ENCODE results near the gene TPPP2. TPM values are rescaled to one million over a fixed set of nuclear protein-coding genes. Genes with fewer than 3 reads are reported as not detected.
A peak's percentile ranks its signal among the peaks of the same experiment; 100 is the strongest.

TPPP2 gene
- polyA plus RNA-seq, 1 of the 3 experiments (the other 2 are of a cell fraction), result not detected

DNA sequence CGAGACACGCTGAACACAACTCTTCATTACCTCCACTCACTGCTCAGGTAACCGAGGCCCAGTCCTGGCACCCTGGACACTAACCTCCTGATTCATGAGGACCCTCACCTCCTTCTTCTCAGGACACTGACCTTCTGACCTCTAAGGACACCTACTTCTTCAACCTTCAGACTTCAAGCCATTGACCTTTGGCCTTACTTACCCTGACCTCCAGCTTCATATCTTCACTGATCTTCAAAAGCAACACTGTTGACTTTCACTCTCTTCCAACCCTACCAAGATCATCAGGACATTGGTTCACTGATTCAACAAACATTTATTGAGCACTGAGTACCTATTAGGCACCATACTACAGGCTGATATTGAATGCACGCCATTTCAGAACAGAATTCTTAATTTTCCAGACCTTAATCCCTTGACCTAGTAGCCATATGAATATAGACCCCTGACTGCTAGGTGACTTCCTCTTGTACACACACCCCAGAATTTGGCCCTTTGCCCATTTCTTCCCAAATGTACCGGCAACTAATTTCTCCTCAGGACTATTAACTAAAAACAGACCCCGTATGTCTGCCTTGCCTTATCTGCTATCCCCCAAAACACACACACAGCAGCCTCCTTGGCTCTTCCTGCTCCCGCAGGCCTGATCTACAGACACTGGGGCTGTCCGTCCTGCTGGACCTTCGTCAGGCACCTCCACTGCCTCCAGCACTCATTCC lies 45.9 kb downstream of the TPPP2 start:
- 90% methylated on average over 9 of the region's 9 CpGs for WGBS (ENCODE audit: low lambda C conversion rate)
- Histone ChIP-seq H3F3A (replicated peaks; ENCODE audit: insufficient read depth) (peaks cover 17% of the 10 kb centered on the region), H3K79me2 (ENCODE audit: insufficient read depth) (peaks cover 42% of the 10 kb centered on the region), H4K20me1 (ENCODE audit: insufficient read depth) (0 out of 2 replicates have a peak, but pooled peaks cover 8% of the 10 kb centered on the region), H3K4me1 (ENCODE audit: control insufficient read depth in 1 of 2, insufficient read depth in 2 of 2, low read depth in 1 of 2, low read length in 1 of 2) (peaks cover 14 to 25% of the 10 kb centered on the region in 2 experiments), H3K4me3 (ENCODE audit: low read depth in 2 of 2, low read length in 1 of 2) (no peak overlapping the region), H3K9me2 (no peaks in the 10 kb centered on the region), H3K27ac (ENCODE audit: low read depth in 2 of 2, low read length in 1 of 2) (peak overlapping the region in 1 of 2 experiments; percentile 34; a peak in 1 of 4 replicates), H2AFZ (ENCODE audit: low read depth) (no peak overlapping the region), H3K36me3 (replicated peaks in 1 of 2; ENCODE audit: control insufficient read depth in 1 of 2, insufficient read depth in 2 of 2, low read length in 1 of 2) (peaks cover 67 to 82% of the 10 kb centered on the region in 2 experiments), H3K4me2 (no peak overlapping the region), H3K9ac (no peak overlapping the region), H3K27me3 (ENCODE audit: insufficient read depth) (no peaks in the 10 kb centered on the region), H3K9me3 (no peaks in the 10 kb centered on the region)
- CTCF ChIA-PET, result interaction anchor here (2.1 to 13.2 kb wide), 4 partner anchors 12 to 61 kb away, joined by 7 to 296 read pairs (median 42); partner anchors contain the start of gene ZNF219
- peak; percentile 52 for DNase-seq
- POLR2A ChIA-PET, result no interaction called here
- TF ChIP-seq FOXJ3 (CRISPR knock-in tag; IDR thresholded peaks at IDR 0.05), result no peak
- no peak for TF ChIP-seq CHD2 (IDR thresholded peaks at IDR 0.05; ENCODE audit: low read length, partially characterized antibody)
- TF ChIP-seq, protein P1, sequence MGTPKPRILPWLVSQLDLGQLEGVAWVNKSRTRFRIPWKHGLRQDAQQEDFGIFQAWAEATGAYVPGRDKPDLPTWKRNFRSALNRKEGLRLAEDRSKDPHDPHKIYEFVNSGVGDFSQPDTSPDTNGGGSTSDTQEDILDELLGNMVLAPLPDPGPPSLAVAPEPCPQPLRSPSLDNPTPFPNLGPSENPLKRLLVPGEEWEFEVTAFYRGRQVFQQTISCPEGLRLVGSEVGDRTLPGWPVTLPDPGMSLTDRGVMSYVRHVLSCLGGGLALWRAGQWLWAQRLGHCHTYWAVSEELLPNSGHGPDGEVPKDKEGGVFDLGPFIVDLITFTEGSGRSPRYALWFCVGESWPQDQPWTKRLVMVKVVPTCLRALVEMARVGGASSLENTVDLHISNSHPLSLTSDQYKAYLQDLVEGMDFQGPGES (IDR thresholded peaks at IDR 0.05; ENCODE audit: low read depth, low read length), result no peak
- TF ChIP-seq, protein P2, sequence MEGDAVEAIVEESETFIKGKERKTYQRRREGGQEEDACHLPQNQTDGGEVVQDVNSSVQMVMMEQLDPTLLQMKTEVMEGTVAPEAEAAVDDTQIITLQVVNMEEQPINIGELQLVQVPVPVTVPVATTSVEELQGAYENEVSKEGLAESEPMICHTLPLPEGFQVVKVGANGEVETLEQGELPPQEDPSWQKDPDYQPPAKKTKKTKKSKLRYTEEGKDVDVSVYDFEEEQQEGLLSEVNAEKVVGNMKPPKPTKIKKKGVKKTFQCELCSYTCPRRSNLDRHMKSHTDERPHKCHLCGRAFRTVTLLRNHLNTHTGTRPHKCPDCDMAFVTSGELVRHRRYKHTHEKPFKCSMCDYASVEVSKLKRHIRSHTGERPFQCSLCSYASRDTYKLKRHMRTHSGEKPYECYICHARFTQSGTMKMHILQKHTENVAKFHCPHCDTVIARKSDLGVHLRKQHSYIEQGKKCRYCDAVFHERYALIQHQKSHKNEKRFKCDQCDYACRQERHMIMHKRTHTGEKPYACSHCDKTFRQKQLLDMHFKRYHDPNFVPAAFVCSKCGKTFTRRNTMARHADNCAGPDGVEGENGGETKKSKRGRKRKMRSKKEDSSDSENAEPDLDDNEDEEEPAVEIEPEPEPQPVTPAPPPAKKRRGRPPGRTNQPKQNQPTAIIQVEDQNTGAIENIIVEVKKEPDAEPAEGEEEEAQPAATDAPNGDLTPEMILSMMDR (IDR thresholded peaks at IDR 0.05), result no peak
- no peak for TF ChIP-seq RFX5 (IDR thresholded peaks at IDR 0.05; ENCODE audit: low read length)
- TF ChIP-seq EZH2phosphoT487 (IDR thresholded peaks at IDR 0.05; ENCODE audit: borderline replicate concordance, low read depth), result no peak
- no peak for TF ChIP-seq RAD21 (IDR thresholded peaks at IDR 0.05; ENCODE audit: low read length)

DNA sequence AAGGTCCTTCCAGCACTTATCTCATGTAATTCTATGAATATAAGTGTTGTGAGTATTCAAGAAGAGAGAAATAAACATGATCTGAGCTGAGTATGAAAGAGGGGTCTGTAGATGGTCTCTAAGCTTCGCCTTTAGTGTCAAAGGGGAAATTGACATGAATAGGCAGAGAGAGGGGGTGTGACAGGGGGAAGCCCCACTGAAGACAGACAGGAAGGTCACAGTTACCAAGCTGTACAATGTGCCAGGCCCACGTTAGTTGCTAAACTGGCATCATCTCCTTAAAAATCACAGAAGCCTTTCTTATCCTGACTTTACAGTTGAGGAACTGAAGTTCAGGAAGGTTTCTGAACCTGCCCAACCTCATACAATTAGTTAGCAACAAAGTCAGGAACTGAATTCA lies 47.7 kb downstream of the TPPP2 start:
- no peak for DNase-seq
- TF ChIP-seq GABPA (IDR thresholded peaks at IDR 0.05; ENCODE audit: low read depth), result no peak
- no peak for TF ChIP-seq MEF2A (IDR thresholded peaks at IDR 0.05; ENCODE audit: borderline replicate concordance, low read depth)
- TF ChIP-seq POLR2AphosphoS5 (IDR thresholded peaks at IDR 0.05; ENCODE audit: low read depth, low read length), result no peak
- no peak for TF ChIP-seq FOSL2 (IDR thresholded peaks at IDR 0.05; ENCODE audit: borderline replicate concordance, low read depth)
- TF ChIP-seq CHD2 (IDR thresholded peaks at IDR 0.05; ENCODE audit: low read length, partially characterized antibody), result no peak
- TF ChIP-seq, protein P3, sequence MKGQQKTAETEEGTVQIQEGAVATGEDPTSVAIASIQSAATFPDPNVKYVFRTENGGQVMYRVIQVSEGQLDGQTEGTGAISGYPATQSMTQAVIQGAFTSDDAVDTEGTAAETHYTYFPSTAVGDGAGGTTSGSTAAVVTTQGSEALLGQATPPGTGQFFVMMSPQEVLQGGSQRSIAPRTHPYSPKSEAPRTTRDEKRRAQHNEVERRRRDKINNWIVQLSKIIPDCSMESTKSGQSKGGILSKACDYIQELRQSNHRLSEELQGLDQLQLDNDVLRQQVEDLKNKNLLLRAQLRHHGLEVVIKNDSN (IDR thresholded peaks at IDR 0.05; ENCODE audit: borderline replicate concordance, low read depth), result no peak
- TF ChIP-seq ELF1 (IDR thresholded peaks at IDR 0.05), result no peak
- TF ChIP-seq JUND (IDR thresholded peaks at IDR 0.05), result no peak
- TF ChIP-seq EZH2phosphoT487 (IDR thresholded peaks at IDR 0.05; ENCODE audit: borderline replicate concordance, low read depth), result no peak
- TF ChIP-seq MXI1 (IDR thresholded peaks at IDR 0.05; ENCODE audit: low read depth, low read length), result no peak
- TF ChIP-seq, protein P4, sequence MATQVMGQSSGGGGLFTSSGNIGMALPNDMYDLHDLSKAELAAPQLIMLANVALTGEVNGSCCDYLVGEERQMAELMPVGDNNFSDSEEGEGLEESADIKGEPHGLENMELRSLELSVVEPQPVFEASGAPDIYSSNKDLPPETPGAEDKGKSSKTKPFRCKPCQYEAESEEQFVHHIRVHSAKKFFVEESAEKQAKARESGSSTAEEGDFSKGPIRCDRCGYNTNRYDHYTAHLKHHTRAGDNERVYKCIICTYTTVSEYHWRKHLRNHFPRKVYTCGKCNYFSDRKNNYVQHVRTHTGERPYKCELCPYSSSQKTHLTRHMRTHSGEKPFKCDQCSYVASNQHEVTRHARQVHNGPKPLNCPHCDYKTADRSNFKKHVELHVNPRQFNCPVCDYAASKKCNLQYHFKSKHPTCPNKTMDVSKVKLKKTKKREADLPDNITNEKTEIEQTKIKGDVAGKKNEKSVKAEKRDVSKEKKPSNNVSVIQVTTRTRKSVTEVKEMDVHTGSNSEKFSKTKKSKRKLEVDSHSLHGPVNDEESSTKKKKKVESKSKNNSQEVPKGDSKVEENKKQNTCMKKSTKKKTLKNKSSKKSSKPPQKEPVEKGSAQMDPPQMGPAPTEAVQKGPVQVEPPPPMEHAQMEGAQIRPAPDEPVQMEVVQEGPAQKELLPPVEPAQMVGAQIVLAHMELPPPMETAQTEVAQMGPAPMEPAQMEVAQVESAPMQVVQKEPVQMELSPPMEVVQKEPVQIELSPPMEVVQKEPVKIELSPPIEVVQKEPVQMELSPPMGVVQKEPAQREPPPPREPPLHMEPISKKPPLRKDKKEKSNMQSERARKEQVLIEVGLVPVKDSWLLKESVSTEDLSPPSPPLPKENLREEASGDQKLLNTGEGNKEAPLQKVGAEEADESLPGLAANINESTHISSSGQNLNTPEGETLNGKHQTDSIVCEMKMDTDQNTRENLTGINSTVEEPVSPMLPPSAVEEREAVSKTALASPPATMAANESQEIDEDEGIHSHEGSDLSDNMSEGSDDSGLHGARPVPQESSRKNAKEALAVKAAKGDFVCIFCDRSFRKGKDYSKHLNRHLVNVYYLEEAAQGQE (IDR thresholded peaks at IDR 0.05; ENCODE audit: low read depth, low read length), result no peak
- TF ChIP-seq TAF1 (IDR thresholded peaks at IDR 0.05; ENCODE audit: borderline replicate concordance, low read depth, low read length), result no peak
- no peak for TF ChIP-seq NFIC (IDR thresholded peaks at IDR 0.05; ENCODE audit: borderline replicate concordance)
- no peak for TF ChIP-seq FOXM1 (IDR thresholded peaks at IDR 0.05; ENCODE audit: low read depth)
- no peak for TF ChIP-seq YY1 (IDR thresholded peaks at IDR 0.05; ENCODE audit: low read depth)
- no peak overlapping the region for H3K4me3 ChIP-seq (ENCODE audit: low read depth in 2 of 2, low read length in 1 of 2)
- peaks cover 3% of the 10 kb centered on the region for H3F3A ChIP-seq (replicated peaks; ENCODE audit: insufficient read depth)
- H3K36me3 ChIP-seq (replicated peaks in 1 of 2; ENCODE audit: control insufficient read depth in 1 of 2, insufficient read depth in 2 of 2, low read length in 1 of 2), result peaks cover 76 to 96% of the 10 kb centered on the region in 2 experiments
- 0 out of 2 replicates have a peak, but pooled peaks cover 8% of the 10 kb centered on the region for H4K20me1 ChIP-seq (ENCODE audit: insufficient read depth)
- no peaks in the 10 kb centered on the region for H3K9me3 ChIP-seq
- ChIA-PET POLR2A (no interaction called here), CTCF (interaction anchor here (2.1 to 3.5 kb wide), 3 partner anchors 15 to 63 kb away, joined by 11 to 14 read pairs (median 13); no protein-coding TSS in a partner anchor)
- H3K79me2 ChIP-seq (ENCODE audit: insufficient read depth), result peaks cover 28% of the 10 kb centered on the region
- H3K9me2 ChIP-seq, result no peaks in the 10 kb centered on the region
- no peak overlapping the region for H3K4me2 ChIP-seq
- peaks cover 4 to 14% of the 10 kb centered on the region in 2 experiments; a peak in 3 of 4 replicates for H3K4me1 ChIP-seq (ENCODE audit: control insufficient read depth in 1 of 2, insufficient read depth in 2 of 2, low read depth in 1 of 2, low read length in 1 of 2)
- H2AFZ ChIP-seq (ENCODE audit: low read depth), result no peak overlapping the region
- no peaks in the 10 kb centered on the region for H3K27me3 ChIP-seq (ENCODE audit: insufficient read depth)
- WGBS (ENCODE audit: low lambda C conversion rate), result 93% methylated on average over 2 of the region's 2 CpGs
- no peak overlapping the region for H3K27ac ChIP-seq (ENCODE audit: low read depth in 2 of 2, low read length in 1 of 2)
- H3K9ac ChIP-seq, result no peak overlapping the region
